ENCODE data around the gene TPCN1. TPM values are rescaled to one million over a fixed set of nuclear protein-coding genes. Genes with fewer than 3 reads are reported as not detected.

Gene TPCN1
- total RNA-seq, 2 donors from 2014 or later: 18.9 to 30.8 TPM

DNA sequence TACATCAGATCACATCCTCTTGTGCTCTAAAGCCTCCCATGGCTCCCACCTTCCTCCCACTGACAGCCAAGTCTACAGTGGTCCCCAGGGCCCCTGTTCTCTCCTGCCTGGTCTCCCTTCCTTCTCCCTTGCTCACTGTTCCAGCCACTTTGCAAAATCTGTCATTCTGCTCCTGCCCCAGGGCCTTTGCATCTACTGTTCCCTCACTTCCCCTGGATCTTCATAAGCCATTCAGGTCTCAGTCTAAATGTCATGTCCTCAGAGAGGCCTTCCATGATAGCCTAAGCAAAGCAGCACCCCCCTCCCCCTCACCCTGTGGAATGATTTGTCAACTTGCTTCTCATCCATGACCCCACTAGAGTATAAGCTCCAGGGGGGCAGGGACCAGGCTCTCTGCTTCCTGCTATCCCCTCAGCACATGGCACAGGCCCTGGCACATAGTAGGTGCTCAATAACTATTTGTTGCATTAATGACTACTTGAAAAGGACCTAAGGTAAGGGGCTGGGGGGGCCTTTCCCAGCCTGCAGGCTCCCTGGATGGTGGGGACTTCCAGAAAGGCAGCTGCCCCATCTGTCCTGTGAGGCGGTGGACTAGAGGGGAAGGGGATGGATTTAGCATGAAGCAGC, 108.6 kb downstream of the TPCN1 start:
- H3K27ac ChIP-seq (ENCODE audit: low read depth, low read length): no peak overlapping the region
- DNase-seq: no peak
- peaks cover 4% of the 10 kb centered on the region for H3K4me1 Mint-ChIP-seq
- H3K4me3 Mint-ChIP-seq: no peak overlapping the region
- no peaks in the 10 kb centered on the region for H3K9me3 Mint-ChIP-seq
- TF ChIP-seq CTCF (conservative IDR thresholded peaks at IDR 0.05): no peak
- H3K27me3 ChIP-seq (ENCODE audit: control insufficient read depth, insufficient read depth, low read length, poor library complexity, severe bottlenecking): peaks cover 12% of the 10 kb centered on the region
- H3K9me3 ChIP-seq (ENCODE audit: control insufficient read depth, low read length): no peaks in the 10 kb centered on the region
- WGBS, 2 experiments (ENCODE audit: insufficient coverage in 1 of 2, insufficient read length in 1 of 2): 100% methylated on average over 1 of the region's 1 CpG; no CpG with 5 or more reads in 1 of the 2 experiments
- peaks cover 16% of the 10 kb centered on the region for H3K27me3 Mint-ChIP-seq (ENCODE audit: insufficient read depth)
- no peak overlapping the region for H3K9ac ChIP-seq (ENCODE audit: extremely low read depth, low read length, poor library complexity, severe bottlenecking)
- peak overlapping the region; percentile 11 for H3K27ac Mint-ChIP-seq
- no peaks in the 10 kb centered on the region for H3K36me3 ChIP-seq (ENCODE audit: control insufficient read depth, insufficient read depth, low read length)
- H3K36me3 Mint-ChIP-seq (ENCODE audit: low read depth): peaks cover 3% of the 10 kb centered on the region
- H3K4me1 ChIP-seq (ENCODE audit: control insufficient read depth, insufficient read depth, low read length): peaks cover 5% of the 10 kb centered on the region
- no peak overlapping the region for H3K4me3 ChIP-seq (ENCODE audit: low read length)

GRCh38 chr12:113330505-113330904, 109.2 kb downstream of the TPCN1 start:
- no peak overlapping the region for H3K9ac ChIP-seq (ENCODE audit: extremely low read depth, low read length, poor library complexity, severe bottlenecking)
- H3K36me3 ChIP-seq (ENCODE audit: control insufficient read depth, insufficient read depth, low read length): no peaks in the 10 kb centered on the region
- peaks cover 5% of the 10 kb centered on the region for H3K4me1 ChIP-seq (ENCODE audit: control insufficient read depth, insufficient read depth, low read length)
- peaks cover 4% of the 10 kb centered on the region for H3K4me1 Mint-ChIP-seq
- no peak for TF ChIP-seq CTCF (conservative IDR thresholded peaks at IDR 0.05)
- H3K27me3 Mint-ChIP-seq (ENCODE audit: insufficient read depth): peaks cover 18% of the 10 kb centered on the region
- DNase-seq: no peak
- H3K4me3 Mint-ChIP-seq: no peak overlapping the region
- peaks cover 3% of the 10 kb centered on the region for H3K36me3 Mint-ChIP-seq (ENCODE audit: low read depth)
- H3K27ac Mint-ChIP-seq: no peak overlapping the region
- no peak overlapping the region for H3K4me3 ChIP-seq (ENCODE audit: low read length)
- no peaks in the 10 kb centered on the region for H3K9me3 Mint-ChIP-seq
- 93 to 100% methylated on average over 2 of the region's 2 CpGs for WGBS, 2 experiments (ENCODE audit: insufficient coverage in 1 of 2, insufficient read length in 1 of 2)
- H3K9me3 ChIP-seq (ENCODE audit: control insufficient read depth, low read length): no peaks in the 10 kb centered on the region
- no peak overlapping the region for H3K27ac ChIP-seq (ENCODE audit: low read depth, low read length)
- H3K27me3 ChIP-seq (ENCODE audit: control insufficient read depth, insufficient read depth, low read length, poor library complexity, severe bottlenecking): peaks cover 12% of the 10 kb centered on the region

GRCh38 chr12:113332688-113333417, 111.6 kb downstream of the TPCN1 start:
- no peaks in the 10 kb centered on the region for H3K36me3 ChIP-seq (ENCODE audit: control insufficient read depth, insufficient read depth, low read length)
- H3K9me3 ChIP-seq (ENCODE audit: control insufficient read depth, low read length): no peaks in the 10 kb centered on the region
- H3K36me3 Mint-ChIP-seq (ENCODE audit: low read depth): peaks cover 3% of the 10 kb centered on the region
- TF ChIP-seq CTCF (conservative IDR thresholded peaks at IDR 0.05): no peak
- H3K4me3 ChIP-seq (ENCODE audit: low read length): no peak overlapping the region
- H3K27me3 Mint-ChIP-seq (ENCODE audit: insufficient read depth): peaks cover 34% of the 10 kb centered on the region
- 89 to 93% methylated on average over 7 to 16 of the region's 17 CpGs for WGBS, 2 experiments (ENCODE audit: insufficient coverage in 1 of 2, insufficient read length in 1 of 2)
- peaks cover 5% of the 10 kb centered on the region for H3K4me1 ChIP-seq (ENCODE audit: control insufficient read depth, insufficient read depth, low read length)
- H3K9me3 Mint-ChIP-seq: no peaks in the 10 kb centered on the region
- H3K9ac ChIP-seq (ENCODE audit: extremely low read depth, low read length, poor library complexity, severe bottlenecking): no peak overlapping the region
- H3K4me1 Mint-ChIP-seq: peaks cover 4% of the 10 kb centered on the region
- H3K27me3 ChIP-seq (ENCODE audit: control insufficient read depth, insufficient read depth, low read length, poor library complexity, severe bottlenecking): peaks cover 12% of the 10 kb centered on the region
- H3K4me3 Mint-ChIP-seq: no peak overlapping the region
- DNase-seq: no peak
- H3K27ac Mint-ChIP-seq: no peak overlapping the region
- no peak overlapping the region for H3K27ac ChIP-seq (ENCODE audit: low read depth, low read length)

All from endodermal cell (in vitro differentiated cells).